CD14-positive monocyte (primary cell): ENCODE data around the gene PHLDB3. TPM values are rescaled to one million over a fixed set of nuclear protein-coding genes. Genes with fewer than 3 reads are reported as not detected.
A peak's percentile ranks its signal among the peaks of the same experiment; 100 is the strongest.

Experiments
- DNase-seq, 3 donors: peaks; one replicate each; pipeline ENCODE4 v3.0.0-alpha.2; 2011 to 2022
- H2AFZ ChIP-seq: 2 replicates; pipeline ENCODE4 v1.6.0; 2012; ENCODE audit warnings: mild to moderate bottlenecking, low read depth, low read length, inconsistent platforms; ENCODE audit not compliant: insufficient read depth, poor library complexity, severe bottlenecking
- H3K27ac ChIP-seq, 2 donors: 1 replicate in 1 of 2; 2 replicates in 1 of 2; pipeline ENCODE4 v1.5.1; 2012 to 2013; ENCODE audit warnings: low read length in 2 of 2, control low read depth in 1 of 2, inconsistent platforms in 1 of 2, low read depth in 1 of 2, mild to moderate bottlenecking in 1 of 2
- H3K27me3 ChIP-seq, 2 donors: one replicate each; pipeline versions ENCODE4 v1.6.0 to v1.6.1; 2011 to 2013; ENCODE audit warnings: low read length in 2 of 2; ENCODE audit not compliant: control insufficient read depth in 2 of 2, insufficient read depth in 2 of 2
- H3K36me3 ChIP-seq, 2 donors: replicated peaks in 1 of 2; 1 replicate in 1 of 2; 2 replicates in 1 of 2; pipeline versions ENCODE4 v1.5.1 to v1.6.1; 2012 to 2013; ENCODE audit warnings: low read length in 2 of 2, control low read depth in 1 of 2, inconsistent platforms in 1 of 2, mild to moderate bottlenecking in 1 of 2; ENCODE audit not compliant: insufficient read depth in 2 of 2, control insufficient read depth in 1 of 2
- H3K4me1 ChIP-seq, 2 donors: 1 replicate in 1 of 2; 2 replicates in 1 of 2; pipeline versions ENCODE4 v1.5.1 to v1.6.1; 2012 to 2013; ENCODE audit warnings: low read length in 2 of 2, control low read depth in 1 of 2, inconsistent platforms in 1 of 2, mild to moderate bottlenecking in 1 of 2, moderate library complexity in 1 of 2; ENCODE audit not compliant: insufficient read depth in 2 of 2, control insufficient read depth in 1 of 2
- H3K4me2 ChIP-seq: replicated peaks from 2 replicates; pipeline ENCODE3; 2012; ENCODE audit warnings: low read length, moderate library complexity, mild to moderate bottlenecking; ENCODE audit not compliant: poor library complexity, severe bottlenecking; ENCODE audit errors: extremely low read depth
- H3K4me3 ChIP-seq, 3 experiments: fragments of 200-600 bp in 1 of 3; sonication (generic) in 1 of 3; replicated peaks in 1 of 3; 1 replicate in 2 of 3; 2 replicates in 1 of 3; pipeline ENCODE4 v1.5.1; 2011 to 2013; ENCODE audit warnings: low read length in 3 of 3, mild to moderate bottlenecking in 3 of 3, control low read depth in 2 of 3, low read depth in 2 of 3, inconsistent platforms in 1 of 3, moderate library complexity in 1 of 3
- H3K79me2 ChIP-seq: 2 replicates; pipeline ENCODE4 v1.6.0; 2012; ENCODE audit warnings: mild to moderate bottlenecking, control low read depth, inconsistent platforms, low read length, moderate library complexity; ENCODE audit not compliant: insufficient read depth
- H3K9ac ChIP-seq: 2 replicates; pipeline ENCODE4 v1.6.0; 2017; ENCODE audit warnings: low read length, mild to moderate bottlenecking; ENCODE audit not compliant: insufficient read depth, poor library complexity, severe bottlenecking
- H3K9me3 ChIP-seq, 2 donors: replicated peaks in 1 of 2; 1 replicate in 1 of 2; 2 replicates in 1 of 2; pipeline versions ENCODE4 v1.5.1 to v1.6.1; 2012 to 2013; ENCODE audit warnings: low read length in 2 of 2, control low read depth in 1 of 2; ENCODE audit not compliant: control insufficient read depth in 1 of 2, insufficient read depth in 1 of 2
- H4K20me1 ChIP-seq: 2 replicates; pipeline ENCODE4 v1.6.0; 2012; ENCODE audit warnings: mild to moderate bottlenecking, low read length, control low read depth, moderate library complexity; ENCODE audit not compliant: insufficient read depth
- H3K27ac Mint-ChIP-seq, 7 donors: one replicate each; pipeline ENCODE4 v1.8.0; 2020; ENCODE audit warnings: mild to moderate bottlenecking in 7 of 7, mixed read lengths in 7 of 7, moderate library complexity in 6 of 7, inconsistent platforms in 2 of 7
- H3K27me3 Mint-ChIP-seq, 3 donors: one replicate each; pipeline ENCODE4 v1.8.0; 2021 to 2022; ENCODE audit warnings: low read depth in 3 of 3, mild to moderate bottlenecking in 3 of 3, mixed read lengths in 3 of 3, moderate library complexity in 3 of 3, inconsistent platforms in 1 of 3
- H3K36me3 Mint-ChIP-seq, 2 donors: one replicate each; pipeline ENCODE4 v1.8.0; 2020; ENCODE audit warnings: mixed read lengths in 2 of 2, inconsistent platforms in 1 of 2, mild to moderate bottlenecking in 1 of 2
- H3K4me1 Mint-ChIP-seq: one replicate; pipeline ENCODE4 v1.8.0; 2020; ENCODE audit warnings: mild to moderate bottlenecking, mixed read lengths
- H3K4me3 Mint-ChIP-seq, 2 donors: one replicate each; pipeline ENCODE4 v1.8.0; 2020; ENCODE audit warnings: mild to moderate bottlenecking in 2 of 2, mixed read lengths in 2 of 2, moderate library complexity in 1 of 2
- H3K9me3 Mint-ChIP-seq, 7 donors: one replicate each; pipeline ENCODE4 v1.8.0; 2020 to 2022; ENCODE audit warnings: mixed read lengths in 7 of 7, mild to moderate bottlenecking in 6 of 7, moderate library complexity in 6 of 7, inconsistent platforms in 2 of 7
- WGBS: methylation state at CpG from one replicate; pipeline ENCODE4 v1.1.5; 2013; ENCODE audit warnings: missing lambda C conversion rate; ENCODE audit not compliant: insufficient coverage; 5-methylcytosine and 5-hydroxymethylcytosine counted together
- intact Hi-C, 2 donors: fragments of 100-400 bp; cut with micrococcal nuclease; formaldehyde crosslinking; loops; one replicate each; pipeline versions ENCODE4 v1.15.0 to v1.15.1; 2023
- polyA plus RNA-seq, 3 donors: library from polyadenylated mRNA; depleted of rRNA in 1 of 3; unstranded in 2 of 3; stranded (reverse) in 1 of 3; fragments of 300-500 nt in 2 of 3; fragments of >200 nt in 1 of 3; fragmentation: Illumina TruSeq in 2 of 3; gene quantifications; 1 replicate in 2 of 3; 2 replicates in 1 of 3; pipeline ENCODE4 v1.2.3, GENCODE V29; 2012 to 2021
- TF ChIP-seq, protein P1 (sequence below): fragments of 200-600 bp; IDR thresholded peaks from one replicate; pipeline ENCODE4 v1.8.0; 2022; ENCODE audit warnings: antibody characterized with exemption, mild to moderate bottlenecking

Gene PHLDB3
- polyA plus RNA-seq, 3 donors, result 1.4 to 3.4 (median 1.7) TPM

DNA sequence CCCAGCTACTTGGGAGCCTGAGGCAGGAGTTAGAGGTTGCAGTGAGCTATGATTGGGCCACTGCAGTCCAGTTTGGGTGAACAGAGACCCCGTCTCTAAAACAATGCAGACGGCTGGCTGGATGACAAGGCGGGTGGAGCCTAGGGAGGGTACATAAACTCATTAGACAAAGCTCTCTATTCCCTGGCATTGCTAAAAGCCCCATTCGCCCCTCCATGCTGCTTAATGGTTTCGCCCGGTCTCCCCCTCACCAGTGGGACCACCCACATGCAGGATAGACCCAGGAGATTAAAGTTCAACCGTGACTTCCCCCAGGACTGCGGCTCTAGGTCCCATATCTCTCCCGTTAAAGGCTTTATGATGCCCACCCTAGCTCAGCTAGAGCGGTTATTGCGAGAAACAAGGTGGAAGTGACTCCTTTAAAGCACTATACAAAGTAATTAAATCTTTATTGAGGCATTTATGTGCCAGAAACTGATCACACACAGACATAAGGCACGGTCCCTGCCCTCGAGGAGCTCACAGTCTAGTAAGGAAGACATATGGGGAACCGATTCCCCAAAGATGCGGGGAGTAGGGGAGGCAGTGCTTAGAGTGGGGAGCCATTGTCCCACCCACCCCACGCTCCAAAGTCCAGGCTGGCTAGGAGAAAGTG is 44.1 kb downstream of the PHLDB3 start:
- WGBS, result 93% methylated on average over 5 of the region's 16 CpGs
- TF ChIP-seq, protein P1, sequence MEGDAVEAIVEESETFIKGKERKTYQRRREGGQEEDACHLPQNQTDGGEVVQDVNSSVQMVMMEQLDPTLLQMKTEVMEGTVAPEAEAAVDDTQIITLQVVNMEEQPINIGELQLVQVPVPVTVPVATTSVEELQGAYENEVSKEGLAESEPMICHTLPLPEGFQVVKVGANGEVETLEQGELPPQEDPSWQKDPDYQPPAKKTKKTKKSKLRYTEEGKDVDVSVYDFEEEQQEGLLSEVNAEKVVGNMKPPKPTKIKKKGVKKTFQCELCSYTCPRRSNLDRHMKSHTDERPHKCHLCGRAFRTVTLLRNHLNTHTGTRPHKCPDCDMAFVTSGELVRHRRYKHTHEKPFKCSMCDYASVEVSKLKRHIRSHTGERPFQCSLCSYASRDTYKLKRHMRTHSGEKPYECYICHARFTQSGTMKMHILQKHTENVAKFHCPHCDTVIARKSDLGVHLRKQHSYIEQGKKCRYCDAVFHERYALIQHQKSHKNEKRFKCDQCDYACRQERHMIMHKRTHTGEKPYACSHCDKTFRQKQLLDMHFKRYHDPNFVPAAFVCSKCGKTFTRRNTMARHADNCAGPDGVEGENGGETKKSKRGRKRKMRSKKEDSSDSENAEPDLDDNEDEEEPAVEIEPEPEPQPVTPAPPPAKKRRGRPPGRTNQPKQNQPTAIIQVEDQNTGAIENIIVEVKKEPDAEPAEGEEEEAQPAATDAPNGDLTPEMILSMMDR, result no peak

DNA sequence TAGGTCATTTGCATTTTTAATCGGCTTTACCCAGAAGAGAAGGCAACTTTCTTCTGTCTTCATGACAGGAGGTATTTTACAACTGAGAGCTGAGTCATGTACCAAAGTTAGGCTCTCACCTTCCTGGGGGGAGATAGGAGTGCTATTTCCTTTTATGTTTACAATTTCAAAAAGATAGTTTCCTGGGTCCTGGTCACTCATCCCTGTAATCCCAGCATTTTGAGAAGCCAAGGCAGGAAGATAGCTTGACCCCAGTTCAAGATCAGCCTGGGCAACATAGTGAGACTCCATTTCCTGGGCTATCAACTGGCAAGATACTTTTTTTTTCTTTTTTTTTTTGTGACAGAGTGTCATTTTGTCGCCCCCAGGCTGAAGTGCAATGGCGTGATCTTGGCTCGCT is 46.7 kb downstream of the PHLDB3 start:
- Mint-ChIP-seq H3K4me1 (peaks cover 25% of the 10 kb centered on the region), H3K27me3 (peaks cover 3 to 11% (median 3%) of the 10 kb centered on the region in 3 donors), H3K36me3 (peaks cover 3 to 4% of the 10 kb centered on the region in 2 donors), H3K27ac (no peak overlapping the region), H3K9me3 (peaks cover 0 to 2% (median under 1%) of the 10 kb centered on the region in 7 donors), H3K4me3 (no peak overlapping the region)
- DNase-seq, result no peak
- H3K4me1 ChIP-seq, result peaks cover 21 to 24% of the 10 kb centered on the region in 2 donors
- WGBS, result 87% methylated on average over 4 of the region's 4 CpGs
- no peaks in the 10 kb centered on the region for H3K27me3 ChIP-seq
- H3K4me3 ChIP-seq, result no peak overlapping the region
- no peaks in the 10 kb centered on the region for H3K36me3 ChIP-seq
- H2AFZ ChIP-seq, result no peak overlapping the region
- no peak overlapping the region for H3K4me2 ChIP-seq
- H3K27ac ChIP-seq, result no peak overlapping the region
- peaks cover 0 to 1% of the 10 kb centered on the region in 2 donors for H3K9me3 ChIP-seq
- H3K79me2 ChIP-seq, result no peaks in the 10 kb centered on the region
- H4K20me1 ChIP-seq, result no peaks in the 10 kb centered on the region
- H3K9ac ChIP-seq, result no peak overlapping the region
- intact Hi-C loops, result loop anchor here in 1 of 2 donors (10.0 kb wide), 1 partner anchor 347 kb away; the partner anchor contains the start of gene LYPD5
- TF ChIP-seq, protein P1, result no peak

More for the DNA sequence above, 44.1 kb downstream of the PHLDB3 start:
- Histone ChIP-seq H3K79me2 (no peaks in the 10 kb centered on the region), H3K36me3 (no peaks in the 10 kb centered on the region), H3K9me3 (no peaks in the 10 kb centered on the region), H2AFZ (no peak overlapping the region), H3K27me3 (no peaks in the 10 kb centered on the region), H3K9ac (no peak overlapping the region), H4K20me1 (no peaks in the 10 kb centered on the region), H3K4me3 (no peak overlapping the region), H3K27ac (no peak overlapping the region), H3K4me2 (no peak overlapping the region), H3K4me1 (peaks cover 30 to 35% of the 10 kb centered on the region in 2 donors)
- Mint-ChIP-seq H3K9me3 (peaks cover 0 to under 1% (median 0%) of the 10 kb centered on the region in 7 donors), H3K27ac (peak overlapping the region in 1 of 7 donors; percentile 28), H3K4me1 (peaks cover 34% of the 10 kb centered on the region), H3K27me3 (peaks cover 8 to 19% (median 9%) of the 10 kb centered on the region in 3 donors), H3K36me3 (peaks cover 3% of the 10 kb centered on the region in 2 donors), H3K4me3 (no peak overlapping the region)
- DNase-seq, result no peak
- intact Hi-C loops, result no loop called here
